Uterus (tissue), 4 donors: Measurements from ENCODE around the gene CENPX. TPM values are rescaled to one million over a fixed set of nuclear protein-coding genes. Genes with fewer than 3 reads are reported as not detected.

ENCODE experiments used
- DNase-seq, 2 donors: peaks; one replicate each; pipeline ENCODE4 v3.0.0-alpha.2; 2019 to 2020
- H3K27ac ChIP-seq, 2 donors: fragments of 200-600 bp; sonication (generic); 1 replicate in 1 of 2; 2 replicates in 1 of 2; pipeline ENCODE4 v1.5.1; 2016 to 2018
- H3K27me3 ChIP-seq, 2 donors: fragments of 200-600 bp; sonication (generic); one replicate each; pipeline ENCODE4 v1.5.1; 2018 to 2019; ENCODE audit warnings: control low read depth in 1 of 2
- H3K36me3 ChIP-seq, 2 donors: fragments of 200-600 bp; sonication (generic); one replicate each; pipeline ENCODE4 v1.5.1; 2019; ENCODE audit warnings: control low read depth in 1 of 2
- H3K4me1 ChIP-seq, 2 donors: fragments of 200-600 bp; sonication (generic); one replicate each; pipeline ENCODE4 v1.5.1; 2018 to 2019; ENCODE audit warnings: control low read depth in 1 of 2
- H3K4me3 ChIP-seq, 2 donors: fragments of 200-600 bp; sonication (generic); 1 replicate in 1 of 2; 2 replicates in 1 of 2; pipeline ENCODE4 v1.5.1; 2018 to 2019; ENCODE audit warnings: mild to moderate bottlenecking in 1 of 2
- H3K9me3 ChIP-seq, 2 donors: fragments of 200-600 bp; sonication (generic); one replicate each; pipeline ENCODE4 v1.5.1; 2019; ENCODE audit warnings: control low read depth in 1 of 2
- POLR2A ChIP-seq, 2 donors: fragments of 450-650 bp; IDR thresholded peaks; one replicate each; pipeline ENCODE4 v1.6.1; 2016; ENCODE audit warnings: antibody characterized with exemption in 2 of 2, mild to moderate bottlenecking in 1 of 2, moderate library complexity in 1 of 2
- intact Hi-C: fragments of 100-400 bp; cut with DNase I; formaldehyde crosslinking; loops from one replicate; pipeline ENCODE4 v1.15.1; 2023; ENCODE audit warnings: low total_unique reads
- total RNA-seq, 4 donors: library from RNA; depleted of rRNA in 3 of 4; stranded (reverse); fragments of >200 nt in 3 of 4; gene quantifications; one replicate each; pipeline versions ENCODE4 v1.1.0 to v1.2.4, GENCODE V29; 2014 to 2023
- TF ChIP-seq, protein P1 (sequence below), 4 experiments: fragments of 200-600 bp in 2 of 4; fragments of 450-650 bp in 2 of 4; sonication (generic) in 2 of 4; IDR thresholded peaks; one replicate each; pipeline ENCODE4 v1.5.1; 2016 to 2019; ENCODE audit warnings: antibody characterized with exemption in 4 of 4, mild to moderate bottlenecking in 2 of 4, moderate library complexity in 1 of 4
- donor health status: DM: yes; HTN: yes; CAD: no.

The CENPX gene
- total RNA-seq, 4 donors from 2014 or later, result 26.7 to 212 (median 49.8) TPM

GRCh38 chr17:81980122-81980521 is 42.6 kb downstream of the CENPX start:
- H3K9me3 ChIP-seq, result no peaks in the 10 kb centered on the region
- H3K36me3 ChIP-seq, result no peaks in the 10 kb centered on the region
- intact Hi-C loops, result no loop called here
- H3K4me3 ChIP-seq, result no peak overlapping the region
- no peaks in the 10 kb centered on the region for H3K27me3 ChIP-seq
- TF ChIP-seq, protein P1, sequence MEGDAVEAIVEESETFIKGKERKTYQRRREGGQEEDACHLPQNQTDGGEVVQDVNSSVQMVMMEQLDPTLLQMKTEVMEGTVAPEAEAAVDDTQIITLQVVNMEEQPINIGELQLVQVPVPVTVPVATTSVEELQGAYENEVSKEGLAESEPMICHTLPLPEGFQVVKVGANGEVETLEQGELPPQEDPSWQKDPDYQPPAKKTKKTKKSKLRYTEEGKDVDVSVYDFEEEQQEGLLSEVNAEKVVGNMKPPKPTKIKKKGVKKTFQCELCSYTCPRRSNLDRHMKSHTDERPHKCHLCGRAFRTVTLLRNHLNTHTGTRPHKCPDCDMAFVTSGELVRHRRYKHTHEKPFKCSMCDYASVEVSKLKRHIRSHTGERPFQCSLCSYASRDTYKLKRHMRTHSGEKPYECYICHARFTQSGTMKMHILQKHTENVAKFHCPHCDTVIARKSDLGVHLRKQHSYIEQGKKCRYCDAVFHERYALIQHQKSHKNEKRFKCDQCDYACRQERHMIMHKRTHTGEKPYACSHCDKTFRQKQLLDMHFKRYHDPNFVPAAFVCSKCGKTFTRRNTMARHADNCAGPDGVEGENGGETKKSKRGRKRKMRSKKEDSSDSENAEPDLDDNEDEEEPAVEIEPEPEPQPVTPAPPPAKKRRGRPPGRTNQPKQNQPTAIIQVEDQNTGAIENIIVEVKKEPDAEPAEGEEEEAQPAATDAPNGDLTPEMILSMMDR (IDR thresholded peaks at IDR 0.05), result no peak
- peaks cover 0 to 5% of the 10 kb centered on the region in 2 donors for H3K4me1 ChIP-seq
- H3K27ac ChIP-seq, result no peak overlapping the region
- no peak for DNase-seq

DNA sequence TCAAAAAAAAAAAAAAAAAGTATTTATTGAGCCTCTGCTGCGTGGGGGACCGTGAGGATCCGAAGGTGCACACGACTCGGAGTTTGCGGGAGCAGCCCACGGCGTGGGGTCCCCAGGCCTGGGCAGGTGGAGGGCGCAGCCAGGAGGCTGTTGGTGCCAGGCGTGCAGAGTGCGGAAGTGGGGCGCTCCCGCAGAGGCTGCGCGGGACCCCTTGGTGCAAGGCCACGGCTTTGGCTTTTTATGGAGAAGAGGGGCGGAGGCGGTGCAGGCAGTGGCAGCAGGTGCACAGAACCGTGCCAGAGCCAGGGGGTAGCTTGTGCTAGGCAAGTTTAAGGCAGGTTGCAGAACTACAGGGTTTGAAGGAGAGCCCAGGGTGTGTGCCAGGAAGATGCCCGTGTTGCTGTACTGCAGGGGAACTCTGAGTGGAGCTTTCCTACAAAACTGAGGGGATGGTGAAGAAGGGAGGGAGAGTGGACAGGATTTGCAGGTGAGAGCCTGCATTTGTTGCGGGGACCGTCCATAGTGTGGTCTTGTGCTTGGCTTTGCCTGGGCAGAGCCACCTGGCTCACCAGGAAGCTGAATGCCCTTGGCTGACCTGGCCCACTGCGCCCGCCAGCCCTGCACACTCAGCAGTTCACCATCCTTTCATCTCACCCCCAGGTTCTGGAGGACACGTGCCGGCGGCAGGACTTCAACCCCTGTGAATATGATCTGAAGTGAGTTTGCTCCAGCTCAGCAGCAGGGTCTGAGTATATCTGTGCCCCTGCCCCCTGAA is 44.0 kb downstream of the CENPX start:
- intact Hi-C loops, result no loop called here
- Histone ChIP-seq H3K27ac (no peak overlapping the region), H3K4me1 (peaks cover 0 to 5% of the 10 kb centered on the region in 2 donors), H3K27me3 (no peaks in the 10 kb centered on the region), H3K9me3 (no peaks in the 10 kb centered on the region), H3K36me3 (no peaks in the 10 kb centered on the region), H3K4me3 (peak overlapping the region; percentile 71 to 75)
- TF ChIP-seq, protein P1 (IDR thresholded peaks at IDR 0.05), result no peak
- TF ChIP-seq POLR2A (IDR thresholded peaks at IDR 0.05), result no peak
- no peak for DNase-seq

GRCh38 chr17:81977211-81977808 is 45.4 kb downstream of the CENPX start, which contains the start of gene ASPSCR1:
Gene ASPSCR1 (plus strand): TSS chr17:81977629. CDS start chr17:81977647, 18 bp downstream.
- TF ChIP-seq, protein P1 (IDR thresholded peaks at IDR 0.05), result peak in 2 of 4 experiments; percentile 4 to 15
- peak; percentile 20 to 78 for TF ChIP-seq POLR2A (IDR thresholded peaks at IDR 0.05)
- intact Hi-C loops, result no loop called here
- H3K4me1 ChIP-seq, result peaks cover 0 to 5% of the 10 kb centered on the region in 2 donors
- H3K36me3 ChIP-seq, result no peaks in the 10 kb centered on the region
- H3K27ac ChIP-seq, result peak within 1 kb of the TSS; percentile 87 to 90
- H3K27me3 ChIP-seq, result no peaks in the 10 kb centered on the region
- H3K9me3 ChIP-seq, result no peaks in the 10 kb centered on the region
- peak; percentile 87 to 90 for DNase-seq
- H3K4me3 ChIP-seq, result peak within 1 kb of the TSS; percentile 71 to 75

- DNase-seq, result peak in 1 of 2 donors; percentile 38
- intact Hi-C loops, result no loop called here
These were observed 46.1 kb downstream of the CENPX start for GRCh38 chr17:81976332-81977210.

More at GRCh38 chr17:81976332-81977210, 46.1 kb downstream of the CENPX start:
- TF ChIP-seq POLR2A (IDR thresholded peaks at IDR 0.05), result no peak
- TF ChIP-seq, protein P1 (IDR thresholded peaks at IDR 0.05), result no peak
- no peaks in the 10 kb centered on the region for H3K36me3 ChIP-seq
- peak overlapping the region; percentile 87 to 90 for H3K27ac ChIP-seq
- H3K4me3 ChIP-seq, result peak overlapping the region; percentile 71 to 75
- H3K27me3 ChIP-seq, result no peaks in the 10 kb centered on the region
- peaks cover 0 to 5% of the 10 kb centered on the region in 2 donors for H3K4me1 ChIP-seq
- no peaks in the 10 kb centered on the region for H3K9me3 ChIP-seq
